Measurements from ENCODE around the gene MBD5.

The MBD5 gene

DNA sequence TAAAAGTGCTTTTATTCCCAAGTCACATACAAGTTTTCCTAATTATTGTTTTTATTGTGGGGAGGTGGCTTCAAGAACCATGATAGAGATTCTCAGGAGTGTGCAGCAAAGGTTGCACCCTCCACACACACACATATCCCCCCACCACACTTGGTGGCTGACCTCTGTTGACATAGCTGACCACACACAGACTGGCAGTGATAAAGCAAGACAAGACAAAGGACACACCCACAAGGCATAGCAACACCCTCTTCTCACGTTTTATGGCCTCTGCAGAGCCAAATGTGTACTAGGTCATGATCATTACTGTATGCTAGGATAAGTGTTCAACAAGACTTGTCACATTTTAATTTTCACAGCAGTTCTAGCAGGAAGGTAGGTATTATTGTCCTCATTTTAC, 480.7 kb downstream of the MBD5 start:
- H3K27me3 Mint-ChIP-seq (ENCODE audit: low read depth, poor library complexity), result no peaks in the 10 kb centered on the region
- no peak overlapping the region for H3K27ac Mint-ChIP-seq

DNA sequence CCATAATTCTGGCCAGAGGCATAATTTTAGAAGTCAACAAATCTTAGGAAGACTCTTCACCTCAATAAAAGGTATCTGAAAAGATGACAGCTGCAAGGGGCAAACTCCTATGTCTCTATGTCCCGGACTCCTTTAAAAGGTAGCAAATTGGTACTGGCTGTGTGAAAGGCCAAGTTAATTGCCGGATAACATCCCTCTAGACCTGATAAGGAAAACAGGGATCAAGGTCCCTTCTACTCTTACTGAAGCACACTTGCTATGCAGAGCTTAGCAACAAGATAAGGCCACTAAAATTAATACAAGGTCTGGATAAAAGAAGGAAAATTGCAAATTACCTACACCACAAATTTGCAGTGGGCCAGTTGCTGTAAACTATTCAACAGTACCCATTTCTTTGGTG, 482.6 kb downstream of the MBD5 start:
- H3K27me3 Mint-ChIP-seq (ENCODE audit: low read depth, poor library complexity), result no peaks in the 10 kb centered on the region
- DNase-seq, result no peak
- peaks cover 11% of the 10 kb centered on the region for H3K4me1 Mint-ChIP-seq
- no peak overlapping the region for H3K27ac Mint-ChIP-seq
- no peak overlapping the region for H3K4me3 Mint-ChIP-seq
- no peaks in the 10 kb centered on the region for H3K9me3 Mint-ChIP-seq
- TF ChIP-seq, protein P1, sequence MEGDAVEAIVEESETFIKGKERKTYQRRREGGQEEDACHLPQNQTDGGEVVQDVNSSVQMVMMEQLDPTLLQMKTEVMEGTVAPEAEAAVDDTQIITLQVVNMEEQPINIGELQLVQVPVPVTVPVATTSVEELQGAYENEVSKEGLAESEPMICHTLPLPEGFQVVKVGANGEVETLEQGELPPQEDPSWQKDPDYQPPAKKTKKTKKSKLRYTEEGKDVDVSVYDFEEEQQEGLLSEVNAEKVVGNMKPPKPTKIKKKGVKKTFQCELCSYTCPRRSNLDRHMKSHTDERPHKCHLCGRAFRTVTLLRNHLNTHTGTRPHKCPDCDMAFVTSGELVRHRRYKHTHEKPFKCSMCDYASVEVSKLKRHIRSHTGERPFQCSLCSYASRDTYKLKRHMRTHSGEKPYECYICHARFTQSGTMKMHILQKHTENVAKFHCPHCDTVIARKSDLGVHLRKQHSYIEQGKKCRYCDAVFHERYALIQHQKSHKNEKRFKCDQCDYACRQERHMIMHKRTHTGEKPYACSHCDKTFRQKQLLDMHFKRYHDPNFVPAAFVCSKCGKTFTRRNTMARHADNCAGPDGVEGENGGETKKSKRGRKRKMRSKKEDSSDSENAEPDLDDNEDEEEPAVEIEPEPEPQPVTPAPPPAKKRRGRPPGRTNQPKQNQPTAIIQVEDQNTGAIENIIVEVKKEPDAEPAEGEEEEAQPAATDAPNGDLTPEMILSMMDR (IDR thresholded peaks at IDR 0.05), result no peak
- peaks cover 2% of the 10 kb centered on the region for H3K36me3 Mint-ChIP-seq (ENCODE audit: low read depth)

More for the DNA sequence above, 480.7 kb downstream of the MBD5 start:
- Mint-ChIP-seq H3K9me3 (no peaks in the 10 kb centered on the region), H3K36me3 (ENCODE audit: low read depth) (peaks cover 4% of the 10 kb centered on the region), H3K4me1 (peaks cover 11% of the 10 kb centered on the region), H3K4me3 (no peak overlapping the region)
- TF ChIP-seq, protein P1 (IDR thresholded peaks at IDR 0.05), result no peak
- no peak for DNase-seq

DNA sequence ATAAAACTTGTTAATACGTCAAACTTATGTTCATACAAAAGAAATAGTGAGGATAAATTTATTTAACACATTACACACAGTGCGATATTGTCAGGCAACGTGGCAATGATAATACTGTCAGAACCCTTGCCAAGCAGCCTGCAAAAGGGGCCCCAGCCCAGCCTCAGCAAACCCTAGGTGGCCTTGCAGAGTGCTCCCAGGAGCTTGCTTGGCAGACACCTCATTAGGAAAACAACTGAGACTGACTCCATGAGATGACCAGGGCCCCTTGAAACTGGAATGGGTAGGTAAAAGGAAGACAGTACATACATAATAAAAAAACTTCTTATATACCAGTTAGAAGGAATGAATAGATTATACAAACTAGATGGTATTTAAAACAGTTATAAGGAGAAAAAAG, 487.1 kb downstream of the MBD5 start:
- Mint-ChIP-seq H3K27ac (no peak overlapping the region), H3K4me1 (no peaks in the 10 kb centered on the region), H3K36me3 (ENCODE audit: low read depth) (no peaks in the 10 kb centered on the region), H3K4me3 (no peak overlapping the region), H3K27me3 (ENCODE audit: low read depth, poor library complexity) (peaks cover 5% of the 10 kb centered on the region), H3K9me3 (no peaks in the 10 kb centered on the region)
- TF ChIP-seq, protein P1 (IDR thresholded peaks at IDR 0.05), result no peak
- no peak for DNase-seq

DNA sequence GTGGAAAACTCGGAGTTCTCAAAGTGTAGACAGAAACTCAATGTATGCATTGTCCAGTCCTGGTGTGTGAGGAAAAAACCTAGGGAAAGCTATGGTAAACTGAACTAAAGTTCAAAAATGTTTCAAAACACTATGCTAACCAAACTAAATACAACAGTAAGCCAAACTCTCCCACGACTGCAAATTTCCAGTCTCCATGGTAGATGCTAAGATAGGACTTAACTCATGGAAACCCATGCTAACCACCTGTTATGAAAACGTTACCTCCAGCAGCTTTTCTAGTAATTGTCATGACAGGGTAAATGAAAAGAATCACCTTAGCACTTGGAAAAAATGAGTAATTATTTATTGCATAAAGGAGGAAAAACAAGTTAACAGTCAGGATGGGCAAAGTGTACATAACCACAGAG, 488.0 kb downstream of the MBD5 start:
- Mint-ChIP-seq H3K4me3 (peak overlapping the region; percentile 66), H3K27me3 (ENCODE audit: low read depth, poor library complexity) (peaks cover 5% of the 10 kb centered on the region), H3K27ac (no peak overlapping the region), H3K36me3 (ENCODE audit: low read depth) (no peaks in the 10 kb centered on the region), H3K9me3 (no peaks in the 10 kb centered on the region), H3K4me1 (no peaks in the 10 kb centered on the region)
- no peak for DNase-seq
- TF ChIP-seq, protein P1 (IDR thresholded peaks at IDR 0.05), result no peak

DNA sequence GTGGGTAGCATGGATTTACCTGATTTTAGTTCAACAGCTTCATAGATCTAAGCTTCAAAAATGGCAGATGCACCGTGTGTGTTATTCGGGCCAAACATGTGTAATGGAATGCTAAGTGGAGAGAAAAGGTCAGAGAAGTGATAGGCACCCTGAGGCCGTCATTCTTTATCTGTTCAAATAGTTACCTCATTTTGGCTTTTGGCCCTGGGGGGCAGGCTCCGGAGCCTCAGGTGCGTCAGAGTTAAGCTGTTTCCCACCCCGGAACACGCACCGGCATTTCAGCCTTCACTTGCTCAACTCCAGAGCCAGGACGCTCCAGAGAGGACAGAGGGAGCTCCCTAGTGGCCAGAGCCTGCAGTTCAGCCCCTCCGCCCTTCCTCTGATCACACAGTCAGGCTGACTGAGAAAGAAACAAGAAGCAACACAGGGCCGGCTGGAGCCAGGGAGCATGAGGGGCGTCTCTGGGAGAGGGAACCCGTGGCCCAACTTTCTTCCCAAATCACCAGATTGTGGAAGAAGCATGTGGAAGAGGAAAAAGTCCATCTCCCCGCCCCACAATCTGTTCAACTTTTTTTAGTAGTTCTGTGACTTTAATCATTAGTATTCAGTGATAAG, 488.5 kb downstream of the MBD5 start:
- peak; percentile 83 for DNase-seq
- H3K4me1 Mint-ChIP-seq, result no peaks in the 10 kb centered on the region
- no peaks in the 10 kb centered on the region for H3K36me3 Mint-ChIP-seq (ENCODE audit: low read depth)
- TF ChIP-seq, protein P1 (IDR thresholded peaks at IDR 0.05), result peak; percentile 87
- H3K27ac Mint-ChIP-seq, result no peak overlapping the region
- H3K4me3 Mint-ChIP-seq, result peak overlapping the region; percentile 66
- H3K9me3 Mint-ChIP-seq, result no peaks in the 10 kb centered on the region
- H3K27me3 Mint-ChIP-seq (ENCODE audit: low read depth, poor library complexity), result peaks cover 5% of the 10 kb centered on the region

DNA sequence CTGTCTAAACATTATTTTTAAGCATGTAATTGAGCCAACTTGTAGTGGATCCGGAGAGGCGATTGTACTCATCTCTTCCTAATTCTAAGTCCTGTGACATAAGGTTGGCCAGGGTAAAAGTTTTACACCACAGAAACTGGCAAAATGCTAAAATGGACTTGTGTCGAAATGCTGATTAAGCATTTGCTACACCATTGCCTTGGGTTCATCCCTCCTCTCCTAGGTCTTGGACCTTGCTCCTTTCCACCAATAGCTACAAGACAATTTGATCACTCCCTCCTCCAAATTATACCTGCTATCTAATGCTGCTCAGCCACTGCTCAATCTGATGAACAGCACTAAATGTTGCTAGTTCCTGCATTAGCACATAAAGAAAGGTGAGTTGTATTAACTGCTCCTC, 491.0 kb downstream of the MBD5 start:
- H3K4me1 Mint-ChIP-seq, result no peaks in the 10 kb centered on the region
- H3K4me3 Mint-ChIP-seq, result no peak overlapping the region
- TF ChIP-seq, protein P1 (IDR thresholded peaks at IDR 0.05), result no peak
- no peaks in the 10 kb centered on the region for H3K9me3 Mint-ChIP-seq
- peaks cover 5% of the 10 kb centered on the region for H3K27me3 Mint-ChIP-seq (ENCODE audit: low read depth, poor library complexity)
- H3K36me3 Mint-ChIP-seq (ENCODE audit: low read depth), result no peaks in the 10 kb centered on the region
- DNase-seq, result no peak
- H3K27ac Mint-ChIP-seq, result no peak overlapping the region
